ENCODE measurements around the gene MYBPC3. TPM values are rescaled to one million over a fixed set of nuclear protein-coding genes. Genes with fewer than 3 reads are reported as not detected.
"Not testable (repeated sequence)": the region's sequence is repeated elsewhere in the genome, so short reads cannot be mapped to it uniquely, and the experiment has no call there.

MYBPC3 gene
- total and polyA plus RNA-seq, 2 donors = 0.09 to 0.55 TPM

GRCh38 chr11:47336595-47336994 is 15.9 kb downstream of the MYBPC3 start:
- Histone ChIP-seq H3K4me3 (ENCODE audit: low read length in 2 of 2) (no peak overlapping the region), H3K27ac (ENCODE audit: low read depth in 1 of 2, low read length in 1 of 2) (no peak overlapping the region), H3K4me1 (ENCODE audit: control insufficient read depth in 2 of 2, insufficient read depth in 2 of 2, low read length in 2 of 2) (peaks cover 6 to 11% of the 10 kb centered on the region in 2 donors), H3K9me3 (ENCODE audit: control insufficient read depth in 2 of 2, insufficient read depth in 1 of 2, low read length in 1 of 2) (no peaks in the 10 kb centered on the region), H3K36me3 (ENCODE audit: control insufficient read depth in 2 of 2, insufficient read depth in 2 of 2, low read length in 1 of 2) (no peaks in the 10 kb centered on the region), H3K27me3 (ENCODE audit: control insufficient read depth in 2 of 2, insufficient read depth in 1 of 2, low read length in 1 of 2) (no peaks in the 10 kb centered on the region)
- 95% methylated on average over 4 of the region's 4 CpGs for WGBS
- no peak for DNase-seq (ENCODE audit: low read depth in 6 of 9, low spot score in 9 of 9)

GRCh38 chr11:47335733-47336132 is 16.8 kb downstream of the MYBPC3 start:
- H3K4me1 ChIP-seq (ENCODE audit: control insufficient read depth in 2 of 2, insufficient read depth in 2 of 2, low read length in 2 of 2) = peaks cover 6 to 11% of the 10 kb centered on the region in 2 donors
- H3K27ac ChIP-seq (ENCODE audit: low read depth in 1 of 2, low read length in 1 of 2) = no peak overlapping the region
- H3K4me3 ChIP-seq (ENCODE audit: low read length in 2 of 2) = no peak overlapping the region
- WGBS = 95% methylated on average over 9 of the region's 9 CpGs
- no peaks in the 10 kb centered on the region for H3K9me3 ChIP-seq (ENCODE audit: control insufficient read depth in 2 of 2, insufficient read depth in 1 of 2, low read length in 1 of 2)
- peaks cover 0 to under 1% of the 10 kb centered on the region in 2 donors for H3K36me3 ChIP-seq (ENCODE audit: control insufficient read depth in 2 of 2, insufficient read depth in 2 of 2, low read length in 1 of 2)
- no peak for DNase-seq (ENCODE audit: low read depth in 6 of 9, low spot score in 9 of 9)
- H3K27me3 ChIP-seq (ENCODE audit: control insufficient read depth in 2 of 2, insufficient read depth in 1 of 2, low read length in 1 of 2) = no peaks in the 10 kb centered on the region

GRCh38 chr11:47334699-47335411 is 17.6 kb downstream of the MYBPC3 start:
- not testable (repeated sequence) for H3K36me3 ChIP-seq (ENCODE audit: control insufficient read depth in 2 of 2, insufficient read depth in 2 of 2, low read length in 1 of 2); H3K4me3 ChIP-seq (ENCODE audit: low read length in 2 of 2); H3K27ac ChIP-seq (ENCODE audit: low read depth in 1 of 2, low read length in 1 of 2); H3K9me3 ChIP-seq (ENCODE audit: control insufficient read depth in 2 of 2, insufficient read depth in 1 of 2, low read length in 1 of 2); DNase-seq (ENCODE audit: low read depth in 6 of 9, low spot score in 9 of 9); H3K27me3 ChIP-seq (ENCODE audit: control insufficient read depth in 2 of 2, insufficient read depth in 1 of 2, low read length in 1 of 2)
- peaks cover 6 to 14% of the 10 kb centered on the region in 2 donors for H3K4me1 ChIP-seq (ENCODE audit: control insufficient read depth in 2 of 2, insufficient read depth in 2 of 2, low read length in 2 of 2)
- WGBS = 98% methylated on average over 16 of the region's 16 CpGs

GRCh38 chr11:47333886-47334443 is 18.5 kb downstream of the MYBPC3 start:
- 86% methylated on average over 8 of the region's 8 CpGs for WGBS
- Histone ChIP-seq H3K4me1 (ENCODE audit: control insufficient read depth in 2 of 2, insufficient read depth in 2 of 2, low read length in 2 of 2) (peaks cover 6 to 17% of the 10 kb centered on the region in 2 donors), H3K4me3 (ENCODE audit: low read length in 2 of 2) (no peak overlapping the region), H3K27ac (ENCODE audit: low read depth in 1 of 2, low read length in 1 of 2) (no peak overlapping the region), H3K27me3 (ENCODE audit: control insufficient read depth in 2 of 2, insufficient read depth in 1 of 2, low read length in 1 of 2) (no peaks in the 10 kb centered on the region), H3K36me3 (ENCODE audit: control insufficient read depth in 2 of 2, insufficient read depth in 2 of 2, low read length in 1 of 2) (peaks cover 9% of the 10 kb centered on the region in 2 donors), H3K9me3 (ENCODE audit: control insufficient read depth in 2 of 2, insufficient read depth in 1 of 2, low read length in 1 of 2) (no peaks in the 10 kb centered on the region)
- DNase-seq (ENCODE audit: low read depth in 6 of 9, low spot score in 9 of 9) = peak in 4 of 9 donors; percentile 9 to 48 (median 24)

- DNase-seq (ENCODE audit: low read depth in 6 of 9, low spot score in 9 of 9) = no peak
- H3K4me3 ChIP-seq (ENCODE audit: low read length in 2 of 2) = no peak overlapping the region
- no peaks in the 10 kb centered on the region for H3K9me3 ChIP-seq (ENCODE audit: control insufficient read depth in 2 of 2, insufficient read depth in 1 of 2, low read length in 1 of 2)
- H3K36me3 ChIP-seq (ENCODE audit: control insufficient read depth in 2 of 2, insufficient read depth in 2 of 2, low read length in 1 of 2) = peaks cover 9 to 14% of the 10 kb centered on the region in 2 donors
- peaks cover 6 to 18% of the 10 kb centered on the region in 2 donors for H3K4me1 ChIP-seq (ENCODE audit: control insufficient read depth in 2 of 2, insufficient read depth in 2 of 2, low read length in 2 of 2)
- WGBS = 98% methylated on average over 14 of the region's 14 CpGs
- H3K27me3 ChIP-seq (ENCODE audit: control insufficient read depth in 2 of 2, insufficient read depth in 1 of 2, low read length in 1 of 2) = no peaks in the 10 kb centered on the region
- no peak overlapping the region for H3K27ac ChIP-seq (ENCODE audit: low read depth in 1 of 2, low read length in 1 of 2)
Observed at GRCh38 chr11:47333526-47333845, 19.0 kb downstream of the MYBPC3 start.

GRCh38 chr11:47332791-47333525 is 19.5 kb downstream of the MYBPC3 start:
- WGBS = 98% methylated on average over 20 of the region's 20 CpGs

GRCh38 chr11:47332303-47332711 is 20.2 kb downstream of the MYBPC3 start:
- DNase-seq (ENCODE audit: low read depth in 6 of 9, low spot score in 9 of 9) = no peak
- H3K27ac ChIP-seq (ENCODE audit: low read depth in 1 of 2, low read length in 1 of 2) = no peak overlapping the region
- H3K27me3 ChIP-seq (ENCODE audit: control insufficient read depth in 2 of 2, insufficient read depth in 1 of 2, low read length in 1 of 2) = no peaks in the 10 kb centered on the region
- H3K4me1 ChIP-seq (ENCODE audit: control insufficient read depth in 2 of 2, insufficient read depth in 2 of 2, low read length in 2 of 2) = peaks cover 6 to 21% of the 10 kb centered on the region in 2 donors
- no peak overlapping the region for H3K4me3 ChIP-seq (ENCODE audit: low read length in 2 of 2)
- 97% methylated on average over 13 of the region's 13 CpGs for WGBS
- no peaks in the 10 kb centered on the region for H3K9me3 ChIP-seq (ENCODE audit: control insufficient read depth in 2 of 2, insufficient read depth in 1 of 2, low read length in 1 of 2)
- H3K36me3 ChIP-seq (ENCODE audit: control insufficient read depth in 2 of 2, insufficient read depth in 2 of 2, low read length in 1 of 2) = peaks cover 9 to 25% of the 10 kb centered on the region in 2 donors

More at GRCh38 chr11:47332791-47333525, 19.5 kb downstream of the MYBPC3 start:
- Histone ChIP-seq H3K27me3 (ENCODE audit: control insufficient read depth in 2 of 2, insufficient read depth in 1 of 2, low read length in 1 of 2) (no peaks in the 10 kb centered on the region), H3K36me3 (ENCODE audit: control insufficient read depth in 2 of 2, insufficient read depth in 2 of 2, low read length in 1 of 2) (peaks cover 9 to 19% of the 10 kb centered on the region in 2 donors), H3K9me3 (ENCODE audit: control insufficient read depth in 2 of 2, insufficient read depth in 1 of 2, low read length in 1 of 2) (no peaks in the 10 kb centered on the region), H3K4me3 (ENCODE audit: low read length in 2 of 2) (no peak overlapping the region), H3K27ac (ENCODE audit: low read depth in 1 of 2, low read length in 1 of 2) (no peak overlapping the region), H3K4me1 (ENCODE audit: control insufficient read depth in 2 of 2, insufficient read depth in 2 of 2, low read length in 2 of 2) (peaks cover 6 to 21% of the 10 kb centered on the region in 2 donors)
- DNase-seq (ENCODE audit: low read depth in 6 of 9, low spot score in 9 of 9) = no peak

GRCh38 chr11:47331454-47332302 is 20.8 kb downstream of the MYBPC3 start:
- DNase-seq (ENCODE audit: low read depth in 6 of 9, low spot score in 9 of 9) = no peak
- Histone ChIP-seq H3K27me3 (ENCODE audit: control insufficient read depth in 2 of 2, insufficient read depth in 1 of 2, low read length in 1 of 2) (no peaks in the 10 kb centered on the region), H3K4me1 (ENCODE audit: control insufficient read depth in 2 of 2, insufficient read depth in 2 of 2, low read length in 2 of 2) (peaks cover 6 to 21% of the 10 kb centered on the region in 2 donors), H3K4me3 (ENCODE audit: low read length in 2 of 2) (no peak overlapping the region), H3K36me3 (ENCODE audit: control insufficient read depth in 2 of 2, insufficient read depth in 2 of 2, low read length in 1 of 2) (peaks cover 9 to 31% of the 10 kb centered on the region in 2 donors), H3K9me3 (ENCODE audit: control insufficient read depth in 2 of 2, insufficient read depth in 1 of 2, low read length in 1 of 2) (no peaks in the 10 kb centered on the region), H3K27ac (ENCODE audit: low read depth in 1 of 2, low read length in 1 of 2) (no peak overlapping the region)
- 94% methylated on average over 21 of the region's 21 CpGs for WGBS

All from thymus (tissue), 11 donors.